HG03558 (cell line): Measurements from ENCODE around the gene EGFLAM.

Experiments used
- ATAC-seq: cut with Tn5 transposase; IDR thresholded peaks from one replicate; pipeline ENCODE4 v1.9.1; 2021; ENCODE audit warnings: moderate number of reproducible peaks; ENCODE audit not compliant: unreplicated experiment; ENCODE audit errors: extremely low read depth

The EGFLAM gene

GRCh38 chr5:38258319-38259061 is at the start of gene EGFLAM:
EGFLAM (plus strand) TSS chr5:38258559; CDS start chr5:38258755, 196 bp downstream.
- no peak for ATAC-seq

GRCh38 chr5:38208782-38209378 is 49.5 kb upstream of the EGFLAM start:
- no peak for ATAC-seq

DNA sequence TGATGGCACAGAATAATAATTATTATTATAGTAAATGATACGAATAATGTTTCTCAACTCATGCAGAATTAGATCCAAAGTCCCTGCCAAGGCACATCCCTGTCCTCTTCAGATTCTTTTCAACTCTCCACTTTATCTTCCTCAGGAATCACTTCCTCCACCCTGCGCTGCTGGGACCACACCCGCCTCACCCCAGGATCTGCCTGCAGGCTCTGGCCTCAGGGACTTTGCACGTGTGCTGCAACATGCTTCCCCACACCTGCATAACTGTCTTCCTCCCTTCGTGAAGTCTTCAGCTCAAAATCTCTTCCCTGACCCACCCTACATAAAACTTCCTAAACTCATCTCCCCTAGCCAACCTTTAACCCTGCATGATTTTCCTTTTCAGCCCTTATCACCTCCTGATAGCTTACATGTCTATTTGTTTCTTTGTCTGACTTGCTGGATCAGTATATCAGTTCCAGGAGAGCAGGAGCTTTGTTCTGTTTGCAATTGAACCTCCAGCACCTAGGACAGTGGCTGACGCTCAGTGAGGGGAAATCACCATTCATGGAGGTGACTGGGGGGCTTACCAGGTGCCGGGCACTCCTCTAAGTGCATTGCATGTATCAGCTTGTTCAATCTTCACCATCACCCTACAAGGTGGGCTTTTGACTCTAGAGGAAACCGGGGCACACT is 47.5 kb upstream of the EGFLAM start:
- no peak for ATAC-seq

DNA sequence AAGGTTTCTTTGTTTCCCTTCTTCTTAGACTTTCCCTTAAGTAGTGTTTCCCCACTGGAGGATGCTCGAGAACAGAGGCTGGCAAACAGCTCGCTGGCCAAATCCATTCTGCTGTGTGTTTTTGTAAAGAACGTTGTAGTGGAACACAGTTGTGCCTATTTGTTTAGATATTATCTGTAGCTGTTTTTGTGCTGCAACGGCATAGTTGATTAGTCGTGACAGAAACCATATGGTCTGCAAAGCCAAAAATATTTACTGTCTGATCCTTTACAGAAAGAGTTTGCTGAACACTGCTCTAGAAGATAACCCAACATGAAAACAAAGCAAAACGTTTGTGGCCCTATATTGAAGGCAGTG is 47.0 kb upstream of the EGFLAM start:
- ATAC-seq, result no peak

GRCh38 chr5:38212307-38212706 is 46.1 kb upstream of the EGFLAM start:
- ATAC-seq, result no peak

DNA sequence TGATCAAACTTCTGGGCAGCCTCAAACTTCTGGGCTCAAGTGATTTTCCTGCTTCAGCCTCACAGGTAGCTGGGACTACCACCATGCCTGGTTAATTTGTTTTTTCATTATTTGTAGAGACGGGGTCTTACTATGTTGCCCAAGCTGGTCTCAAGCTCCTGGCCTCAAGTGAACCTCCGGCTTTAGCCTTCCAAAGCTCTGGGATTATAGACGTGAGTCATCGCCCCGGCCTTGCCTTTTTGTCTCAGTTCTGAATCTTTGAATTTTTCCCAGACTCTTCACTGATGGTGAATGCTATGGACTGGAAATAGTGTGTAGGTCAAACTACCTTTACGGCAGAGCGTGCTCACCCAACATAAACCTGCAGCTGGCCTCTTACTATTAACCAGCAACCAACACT is 32.3 kb upstream of the EGFLAM start:
- no peak for ATAC-seq

GRCh38 chr5:38228914-38229313 is 29.4 kb upstream of the EGFLAM start:
- no peak for ATAC-seq

- ATAC-seq, result no peak
Measured at GRCh38 chr5:38234737-38235136, 23.6 kb upstream of the EGFLAM start.

DNA sequence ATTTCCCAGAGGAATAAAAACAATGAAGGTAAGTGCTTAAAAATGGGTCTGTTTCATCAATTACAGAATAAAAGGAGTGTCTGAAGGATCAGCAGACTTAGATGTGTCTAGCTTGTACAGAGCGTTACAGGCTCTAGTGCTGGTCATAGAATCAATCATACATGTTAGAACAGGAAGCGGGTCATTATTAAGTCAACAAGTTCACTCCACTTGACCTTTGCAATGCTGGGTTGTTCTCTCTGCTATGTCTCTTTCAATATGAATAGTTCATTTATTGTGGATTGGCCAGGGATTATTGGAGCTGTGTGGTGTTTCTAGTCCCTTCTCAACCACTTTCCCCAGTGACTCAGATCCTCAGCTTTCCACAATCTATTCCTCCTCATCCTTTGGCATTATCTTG is 20.7 kb upstream of the EGFLAM start:
- ATAC-seq, result no peak

GRCh38 chr5:38240212-38240611 is 18.1 kb upstream of the EGFLAM start:
- ATAC-seq, result no peak

DNA sequence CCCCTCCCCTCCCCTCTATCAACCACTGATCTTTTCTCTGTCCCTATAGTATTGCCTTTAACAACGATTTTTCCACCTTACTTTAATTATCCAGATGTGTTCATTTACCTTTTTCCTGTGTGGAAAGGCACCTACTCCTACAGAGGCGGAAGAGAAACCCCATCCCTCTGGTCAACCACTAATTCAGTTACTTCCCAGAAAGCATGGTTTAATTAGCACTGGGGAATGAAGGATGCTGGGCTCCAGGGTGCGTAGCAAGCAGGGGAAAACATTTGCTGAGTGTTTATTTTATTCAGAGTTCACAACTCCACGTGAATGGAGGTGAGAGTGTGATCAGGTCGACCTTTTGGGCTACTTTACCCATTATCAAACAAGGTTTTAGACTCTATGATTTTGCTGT is 16.7 kb upstream of the EGFLAM start:
- no peak for ATAC-seq

GRCh38 chr5:38245307-38245706 is 13.1 kb upstream of the EGFLAM start:
- no peak for ATAC-seq

- ATAC-seq, result no peak
Measured at GRCh38 chr5:38249301-38249700, 9.1 kb upstream of the EGFLAM start.

DNA sequence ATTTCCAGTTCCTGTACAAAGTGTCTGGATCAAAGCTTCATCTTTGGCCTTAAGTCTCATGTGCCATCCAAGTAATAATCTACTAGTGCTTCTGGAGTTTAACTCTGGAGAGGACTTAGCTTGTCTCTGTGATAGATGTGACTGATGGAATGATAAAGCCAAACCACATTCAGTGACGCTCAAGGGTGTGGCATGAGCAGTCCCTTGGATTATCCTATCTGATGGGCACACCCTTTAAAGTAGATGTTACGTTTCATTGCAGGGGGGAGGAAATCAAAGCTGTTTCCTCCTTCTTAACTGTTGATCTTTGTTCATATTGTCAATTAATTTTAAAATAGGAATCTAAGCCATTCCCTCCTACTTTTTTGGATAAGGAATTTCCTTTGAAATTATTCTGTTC is 8.5 kb upstream of the EGFLAM start:
- ATAC-seq, result no peak

- ATAC-seq, result no peak
Measured at GRCh38 chr5:38250763-38251448, 7.5 kb upstream of the EGFLAM start.

GRCh38 chr5:38253759-38254158 is 4.6 kb upstream of the EGFLAM start:
- ATAC-seq, result no peak

- ATAC-seq, result no peak
Measured at GRCh38 chr5:38257308-38258041, 884 bp upstream of the EGFLAM start.

GRCh38 chr5:38258042-38258318 is 379 bp upstream of the EGFLAM start:
- no peak for ATAC-seq

GRCh38 chr5:38259062-38259808 is 876 bp downstream of the EGFLAM start:
- no peak for ATAC-seq

- no peak for ATAC-seq
Measured at GRCh38 chr5:38259809-38260160, 1.4 kb downstream of the EGFLAM start.
